Tibial artery (tissue), 4 donors: ENCODE data around the gene CAMTA1.

ENCODE experiments used
- DNase-seq, 2 donors: peaks; one replicate each; pipeline ENCODE4 v3.0.0-alpha.2; 2019
- H3K27ac ChIP-seq, 2 donors: fragments of 200-600 bp; sonication (generic) in 1 of 2; 1 replicate in 1 of 2; 2 replicates in 1 of 2; pipeline ENCODE4 v1.5.1; 2018 to 2019; ENCODE audit warnings: mild to moderate bottlenecking in 1 of 2
- H3K27me3 ChIP-seq, 2 donors: fragments of 200-600 bp; sonication (generic) in 1 of 2; one replicate each; pipeline versions ENCODE4 v1.5.1 to v1.6.0; 2016 to 2019
- H3K36me3 ChIP-seq, 3 donors: fragments of 200-600 bp; sonication (generic) in 2 of 3; one replicate each; pipeline ENCODE4 v1.5.1; 2016 to 2019; ENCODE audit warnings: mild to moderate bottlenecking in 2 of 3
- H3K4me1 ChIP-seq, 4 donors: fragments of 200-600 bp; sonication (generic) in 2 of 4; 1 replicate in 3 of 4; 2 replicates in 1 of 4; pipeline ENCODE4 v1.5.1; 2016 to 2019
- H3K4me3 ChIP-seq, 2 donors: fragments of 200-600 bp; sonication (generic) in 1 of 2; 1 replicate in 1 of 2; 2 replicates in 1 of 2; pipeline ENCODE4 v1.5.1; 2018 to 2019; ENCODE audit warnings: mild to moderate bottlenecking in 2 of 2
- H3K9me3 ChIP-seq, 3 donors: fragments of 200-600 bp; sonication (generic) in 1 of 3; one replicate each; pipeline ENCODE4 v1.5.1; 2016 to 2019
- intact Hi-C: fragments of 100-400 bp; cut with DNase I; formaldehyde crosslinking; loops from one replicate; pipeline ENCODE4 v1.15.0; 2023; ENCODE audit warnings: low total_unique reads
- TF ChIP-seq, protein P1 (sequence below), 2 experiments: fragments of 200-600 bp in 1 of 2; fragments of 450-650 bp in 1 of 2; IDR thresholded peaks; one replicate each; pipeline ENCODE4 v1.5.1; 2017 to 2019; ENCODE audit warnings: antibody characterized with exemption in 2 of 2, mild to moderate bottlenecking in 1 of 2, moderate library complexity in 1 of 2

The CAMTA1 gene

DNA sequence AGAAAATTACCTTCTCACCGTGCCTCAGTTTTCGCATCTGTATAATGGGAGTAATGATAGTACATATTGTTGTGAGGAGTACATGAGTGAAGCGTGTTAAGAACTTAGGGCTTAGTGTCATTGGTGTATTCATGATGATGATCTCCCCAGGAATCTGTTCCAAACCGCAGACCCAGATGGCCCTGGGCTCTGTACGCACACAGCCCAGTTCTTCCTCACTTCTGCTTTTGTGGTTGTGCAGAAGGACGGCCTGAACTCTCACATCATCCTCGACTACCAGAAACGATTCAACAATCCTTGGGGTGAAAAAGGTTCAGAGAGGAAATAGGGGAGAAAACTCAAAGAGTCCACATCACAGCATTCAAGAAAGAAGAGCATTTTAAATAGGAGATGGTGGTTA is 323.0 kb downstream of the CAMTA1 start:
- Histone ChIP-seq H3K27ac (no peak overlapping the region), H3K4me1 (no peaks in the 10 kb centered on the region), H3K4me3 (no peak overlapping the region), H3K27me3 (peaks cover 0 to 27% of the 10 kb centered on the region in 2 donors), H3K36me3 (no peaks in the 10 kb centered on the region), H3K9me3 (no peaks in the 10 kb centered on the region)
- TF ChIP-seq, protein P1, sequence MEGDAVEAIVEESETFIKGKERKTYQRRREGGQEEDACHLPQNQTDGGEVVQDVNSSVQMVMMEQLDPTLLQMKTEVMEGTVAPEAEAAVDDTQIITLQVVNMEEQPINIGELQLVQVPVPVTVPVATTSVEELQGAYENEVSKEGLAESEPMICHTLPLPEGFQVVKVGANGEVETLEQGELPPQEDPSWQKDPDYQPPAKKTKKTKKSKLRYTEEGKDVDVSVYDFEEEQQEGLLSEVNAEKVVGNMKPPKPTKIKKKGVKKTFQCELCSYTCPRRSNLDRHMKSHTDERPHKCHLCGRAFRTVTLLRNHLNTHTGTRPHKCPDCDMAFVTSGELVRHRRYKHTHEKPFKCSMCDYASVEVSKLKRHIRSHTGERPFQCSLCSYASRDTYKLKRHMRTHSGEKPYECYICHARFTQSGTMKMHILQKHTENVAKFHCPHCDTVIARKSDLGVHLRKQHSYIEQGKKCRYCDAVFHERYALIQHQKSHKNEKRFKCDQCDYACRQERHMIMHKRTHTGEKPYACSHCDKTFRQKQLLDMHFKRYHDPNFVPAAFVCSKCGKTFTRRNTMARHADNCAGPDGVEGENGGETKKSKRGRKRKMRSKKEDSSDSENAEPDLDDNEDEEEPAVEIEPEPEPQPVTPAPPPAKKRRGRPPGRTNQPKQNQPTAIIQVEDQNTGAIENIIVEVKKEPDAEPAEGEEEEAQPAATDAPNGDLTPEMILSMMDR (IDR thresholded peaks at IDR 0.05), result no peak
- DNase-seq, result no peak
- intact Hi-C loops, result no loop called here

DNA sequence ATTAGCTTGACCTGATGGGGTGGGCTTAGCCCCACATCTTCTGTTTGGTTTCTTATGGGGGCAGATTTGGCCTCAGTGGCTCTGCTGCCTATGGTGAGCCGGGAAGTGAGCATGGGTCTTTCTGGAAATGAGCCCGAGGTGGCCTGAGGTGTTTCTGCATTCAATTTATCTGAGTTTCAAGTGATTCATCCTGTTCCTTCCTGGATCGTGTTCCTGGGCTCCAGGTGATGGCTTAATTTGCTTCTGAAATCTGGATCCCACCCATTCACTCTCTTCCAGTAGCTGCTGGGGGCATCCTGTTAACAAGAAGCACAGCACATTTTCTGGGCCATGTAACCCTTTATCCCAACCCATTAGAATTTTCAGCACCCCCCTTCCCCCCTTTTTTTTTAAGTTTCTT is 324.6 kb downstream of the CAMTA1 start:
- no peaks in the 10 kb centered on the region for H3K4me1 ChIP-seq
- peaks cover 0 to 5% (median 0%) of the 10 kb centered on the region in 3 donors for H3K9me3 ChIP-seq
- H3K27me3 ChIP-seq, result peaks cover 0 to 27% of the 10 kb centered on the region in 2 donors
- H3K27ac ChIP-seq, result no peak overlapping the region
- H3K4me3 ChIP-seq, result no peak overlapping the region
- TF ChIP-seq, protein P1 (IDR thresholded peaks at IDR 0.05), result no peak
- intact Hi-C loops, result no loop called here
- no peak for DNase-seq
- no peaks in the 10 kb centered on the region for H3K36me3 ChIP-seq

DNA sequence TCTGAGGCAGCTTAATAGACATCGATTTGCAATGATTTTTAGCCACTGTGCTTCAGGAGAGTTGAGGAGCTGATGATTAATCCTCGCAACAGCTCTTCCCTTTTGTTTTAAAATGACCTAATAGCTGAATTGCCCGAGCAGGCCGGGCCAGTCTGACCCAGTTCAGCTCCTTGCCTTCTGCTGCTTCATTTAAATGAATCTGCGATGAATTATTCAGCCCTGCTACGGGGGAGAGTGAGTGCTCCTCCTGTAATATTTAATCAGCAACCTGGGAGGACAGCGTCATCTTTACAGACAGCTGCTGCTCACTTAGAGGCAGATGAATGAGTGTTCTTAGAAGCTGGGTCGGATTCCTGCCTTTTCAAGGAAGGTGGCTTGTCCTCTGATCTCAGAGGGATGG is 325.1 kb downstream of the CAMTA1 start:
- intact Hi-C loops, result no loop called here
- H3K27ac ChIP-seq, result no peak overlapping the region
- TF ChIP-seq, protein P1 (IDR thresholded peaks at IDR 0.05), result no peak
- H3K9me3 ChIP-seq, result peaks cover 0 to 5% (median 0%) of the 10 kb centered on the region in 3 donors
- peaks cover 0 to 27% of the 10 kb centered on the region in 2 donors for H3K27me3 ChIP-seq
- H3K36me3 ChIP-seq, result no peaks in the 10 kb centered on the region
- H3K4me3 ChIP-seq, result no peak overlapping the region
- H3K4me1 ChIP-seq, result no peaks in the 10 kb centered on the region
- no peak for DNase-seq

DNA sequence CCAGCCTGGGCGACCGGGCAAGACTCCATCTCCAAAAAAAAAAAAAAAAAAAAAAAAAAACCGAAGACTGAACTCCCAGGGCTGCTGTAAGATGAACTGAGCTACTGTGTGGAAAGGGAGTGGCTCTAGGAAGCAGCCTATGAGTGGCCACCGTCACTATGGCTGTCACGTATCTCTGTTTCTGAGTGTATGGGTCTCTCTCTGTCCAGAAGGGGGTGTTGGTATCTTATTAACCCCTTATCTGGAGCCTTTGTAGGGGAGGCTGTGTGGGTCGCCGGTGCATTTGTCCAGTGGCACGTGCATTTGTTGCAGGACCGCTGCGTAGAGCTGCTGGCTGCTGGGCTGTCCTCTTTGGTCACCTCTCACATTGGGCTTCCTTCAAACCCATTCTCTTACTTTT is 326.6 kb downstream of the CAMTA1 start:
- H3K36me3 ChIP-seq, result no peaks in the 10 kb centered on the region
- H3K9me3 ChIP-seq, result peaks cover 0 to 5% (median 0%) of the 10 kb centered on the region in 3 donors
- TF ChIP-seq, protein P1 (IDR thresholded peaks at IDR 0.05), result no peak
- no peak overlapping the region for H3K4me3 ChIP-seq
- H3K4me1 ChIP-seq, result no peaks in the 10 kb centered on the region
- no peak overlapping the region for H3K27ac ChIP-seq
- intact Hi-C loops, result no loop called here
- DNase-seq, result no peak
- peaks cover 0 to 27% of the 10 kb centered on the region in 2 donors for H3K27me3 ChIP-seq

DNA sequence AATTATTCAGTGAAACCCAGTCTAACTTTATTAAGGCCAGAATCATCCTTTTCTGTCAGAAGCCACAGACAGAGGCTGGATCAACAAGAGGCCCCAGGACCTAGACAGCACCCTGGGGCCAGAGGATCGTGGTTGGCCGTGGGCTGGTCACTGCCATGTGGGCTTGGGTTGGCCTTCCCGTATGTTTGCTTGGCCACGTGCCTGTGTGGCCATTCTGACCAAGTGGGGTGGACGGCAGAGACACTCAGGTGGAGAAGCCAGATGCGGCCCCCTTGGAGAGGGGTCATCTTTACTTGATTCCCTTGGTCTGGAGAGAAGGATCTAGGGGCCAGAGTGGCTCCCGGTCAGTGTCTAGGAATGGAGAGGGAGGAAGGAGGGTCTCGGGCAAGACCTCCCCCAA is 327.9 kb downstream of the CAMTA1 start:
- Histone ChIP-seq H3K27ac (no peak overlapping the region), H3K4me3 (no peak overlapping the region), H3K4me1 (peaks cover 0 to 9% (median 2%) of the 10 kb centered on the region in 4 donors), H3K36me3 (no peaks in the 10 kb centered on the region), H3K27me3 (peaks cover 0 to 15% of the 10 kb centered on the region in 2 donors), H3K9me3 (peaks cover 0 to 5% (median 0%) of the 10 kb centered on the region in 3 donors)
- TF ChIP-seq, protein P1 (IDR thresholded peaks at IDR 0.05), result no peak
- DNase-seq, result no peak
- intact Hi-C loops, result no loop called here

DNA sequence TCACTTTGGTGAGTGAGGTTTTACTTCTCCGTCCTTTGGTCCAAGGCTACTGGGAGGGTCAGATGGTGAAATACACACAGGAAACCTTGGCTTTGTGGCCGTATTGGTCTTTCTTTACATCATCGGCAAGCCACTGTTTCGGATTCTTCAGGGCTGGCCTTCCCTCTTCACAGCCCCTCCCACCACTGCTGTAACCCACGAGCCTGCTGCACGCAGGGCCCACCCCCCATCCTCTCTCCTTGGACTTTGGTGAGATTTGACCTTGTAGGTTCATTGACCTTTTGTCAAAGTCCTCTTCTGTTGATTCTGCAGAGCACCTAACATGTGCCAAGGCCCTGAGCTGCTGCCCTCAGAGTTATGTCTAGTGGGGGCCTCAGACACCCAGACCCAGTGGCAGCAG is 328.6 kb downstream of the CAMTA1 start:
- H3K27me3 ChIP-seq, result peaks cover 0 to 15% of the 10 kb centered on the region in 2 donors
- H3K27ac ChIP-seq, result no peak overlapping the region
- no peak overlapping the region for H3K4me3 ChIP-seq
- peaks cover 0 to 9% (median 2%) of the 10 kb centered on the region in 4 donors for H3K4me1 ChIP-seq
- peaks cover 0 to 5% (median 0%) of the 10 kb centered on the region in 3 donors for H3K9me3 ChIP-seq
- intact Hi-C loops, result no loop called here
- TF ChIP-seq, protein P1 (IDR thresholded peaks at IDR 0.05), result no peak
- no peak for DNase-seq
- no peaks in the 10 kb centered on the region for H3K36me3 ChIP-seq
